HG03025 (cell line): ENCODE results near the gene KRT78.

Source experiments
- ATAC-seq: cut with Tn5 transposase; IDR thresholded peaks from one replicate; pipeline ENCODE4 v1.9.1; 2021; ENCODE audit warnings: mild to moderate bottlenecking, moderate library complexity; ENCODE audit not compliant: unreplicated experiment, low FRiP score

Gene KRT78

GRCh38 chr12:52844386-52844785 is 4.4 kb downstream of the KRT78 start:
- no peak for ATAC-seq

GRCh38 chr12:52839436-52840105 is 9.2 kb downstream of the KRT78 start:
- ATAC-seq: no peak

- ATAC-seq: no peak
These were observed 10.0 kb downstream of the KRT78 start for GRCh38 chr12:52838609-52839435.

- ATAC-seq: no peak
These were observed 10.8 kb downstream of the KRT78 start for GRCh38 chr12:52837781-52838608.

DNA sequence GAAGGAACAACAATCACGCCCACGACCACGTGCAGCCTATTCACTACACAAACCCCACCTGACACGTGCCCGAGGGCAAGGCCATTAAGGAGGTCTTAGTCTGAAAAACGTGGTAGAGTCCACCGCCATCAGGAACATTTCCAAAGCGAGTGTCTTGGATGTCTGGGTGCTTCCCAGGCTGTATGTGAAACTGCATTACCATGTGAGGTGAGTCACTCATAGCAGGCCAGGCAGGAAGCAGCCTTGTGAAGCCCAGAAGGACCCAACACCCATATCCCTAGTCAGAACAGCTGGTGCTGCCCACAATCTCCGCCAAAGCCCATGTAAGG is 11.4 kb downstream of the KRT78 start:
- no peak for ATAC-seq

GRCh38 chr12:52836491-52837412 is 12.0 kb downstream of the KRT78 start:
- ATAC-seq: no peak

DNA sequence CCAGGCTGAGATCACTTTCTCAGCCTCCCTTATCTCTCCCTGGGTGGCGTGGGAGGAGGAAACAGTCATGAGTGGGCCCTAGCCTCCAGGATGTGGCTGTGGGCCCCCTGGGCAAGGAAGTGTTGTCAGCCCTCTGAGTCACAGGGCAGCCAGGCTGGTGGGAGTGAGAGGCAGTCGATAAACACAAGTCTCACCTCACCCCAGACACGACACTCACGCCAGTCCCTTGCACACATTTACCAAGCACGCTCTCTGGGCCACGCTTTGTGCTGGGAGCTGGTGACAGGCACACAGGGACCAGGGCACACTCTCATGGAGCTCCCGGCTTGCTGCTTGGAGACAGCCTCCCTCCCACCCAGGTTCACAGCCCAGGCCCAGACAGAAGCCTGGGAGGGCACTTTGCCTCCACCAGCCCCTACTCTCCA is 12.7 kb downstream of the KRT78 start:
- no peak for ATAC-seq

DNA sequence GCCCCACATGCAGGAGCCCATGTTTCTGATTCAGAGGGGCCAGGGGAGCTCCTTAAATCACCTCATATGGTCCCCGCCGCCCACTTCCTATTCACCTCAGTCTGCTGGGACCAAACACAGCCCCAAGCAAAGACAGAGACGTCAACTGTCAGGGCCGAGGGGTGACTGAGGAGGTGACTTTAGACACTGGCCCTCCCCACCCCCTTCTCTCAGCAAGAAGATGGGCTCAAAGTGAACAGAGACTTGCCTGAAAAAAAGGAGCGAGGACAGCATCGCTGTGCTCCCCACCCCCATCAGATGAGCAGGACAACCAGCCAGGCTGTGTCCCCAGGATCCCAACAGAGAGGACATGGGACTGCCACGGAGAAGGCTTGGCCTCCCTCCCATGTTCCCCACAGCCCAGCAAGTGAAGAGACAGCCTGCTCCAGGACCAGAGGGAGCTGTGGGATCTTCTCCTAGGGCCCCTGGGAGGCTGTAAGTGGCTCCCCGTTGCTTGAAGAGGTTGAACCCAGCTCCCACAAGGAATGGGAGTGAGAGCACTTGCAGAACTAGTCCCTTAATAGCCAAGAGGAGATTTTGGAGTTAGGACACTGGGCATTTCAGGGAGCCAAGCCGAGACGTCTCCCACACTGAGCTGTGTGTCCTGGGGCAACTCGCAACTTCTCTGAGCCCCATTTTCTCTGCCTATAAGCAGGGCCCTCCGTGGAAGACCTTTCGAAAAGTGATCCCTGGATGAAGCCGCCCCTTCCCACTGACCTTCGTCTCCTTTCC is 13.3 kb downstream of the KRT78 start:
- no peak for ATAC-seq

DNA sequence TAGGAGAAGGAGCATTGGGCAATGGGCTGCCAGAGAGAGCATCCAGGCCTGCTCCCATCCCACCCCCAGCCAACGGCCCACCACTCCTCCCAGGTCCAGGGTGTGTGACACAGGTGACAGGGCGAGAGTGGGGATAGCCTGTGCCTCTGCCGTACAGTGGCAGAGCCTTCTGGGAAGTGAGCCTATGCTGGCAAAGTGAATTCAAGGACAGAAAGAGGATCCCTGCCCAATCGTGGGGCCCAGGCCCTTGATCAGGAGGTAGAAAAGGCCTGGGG is 14.1 kb downstream of the KRT78 start:
- ATAC-seq: no peak

DNA sequence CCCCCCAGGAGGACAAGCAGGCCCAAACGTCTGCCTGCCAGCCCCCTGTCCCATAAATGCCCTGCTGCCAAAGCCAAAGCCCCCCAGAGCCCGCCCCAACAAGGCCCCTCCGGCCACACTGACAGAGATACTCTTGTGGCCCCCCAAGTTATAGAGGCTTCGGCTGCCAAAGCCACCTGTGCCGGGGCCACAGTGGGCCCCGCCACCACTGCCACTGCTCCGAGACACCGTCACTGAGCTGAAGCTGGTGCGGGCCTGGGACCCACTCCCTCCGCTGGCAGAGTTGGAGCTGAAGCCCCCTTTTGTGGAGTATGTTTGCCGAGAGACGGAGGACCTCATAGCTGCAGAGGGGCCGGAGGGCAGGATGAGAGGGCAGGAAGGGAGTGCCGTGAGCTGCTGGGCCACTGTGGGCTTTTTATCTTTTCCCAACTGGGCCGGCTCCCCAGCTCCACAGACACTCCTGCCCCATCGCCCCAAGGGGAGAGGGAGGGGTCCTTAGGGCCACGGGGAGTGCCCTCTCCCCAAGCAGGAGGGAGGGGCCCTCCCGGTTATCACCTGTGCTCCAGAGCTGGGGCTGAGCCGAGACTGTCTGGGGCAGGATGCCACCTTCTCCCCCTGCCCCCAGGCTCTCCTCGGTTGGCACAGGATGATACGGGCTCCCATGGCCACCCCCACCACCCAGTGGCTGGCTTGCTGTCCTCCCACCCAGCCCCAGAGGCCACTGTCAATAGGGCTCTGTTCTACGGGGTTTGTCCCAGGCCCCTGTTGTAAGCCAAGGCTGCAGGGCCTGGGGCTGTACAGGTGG is 14.7 kb downstream of the KRT78 start, which contains the start of gene KRT79:
Gene KRT79, minus strand, starts transcription at position 390 of the 805 bp plus-strand sequence. Its CDS starts 51 bp downstream, at position 339.
- ATAC-seq: no peak

GRCh38 chr12:52832985-52833905 is 15.5 kb downstream of the KRT78 start:
- ATAC-seq: no peak

GRCh38 chr12:52832451-52832850 is 16.3 kb downstream of the KRT78 start:
- no peak for ATAC-seq

GRCh38 chr12:52831251-52831650 is 17.5 kb downstream of the KRT78 start:
- no peak for ATAC-seq

- no peak for ATAC-seq
These were observed 18.6 kb downstream of the KRT78 start for GRCh38 chr12:52829986-52830770.

GRCh38 chr12:52828591-52829021 is 20.2 kb downstream of the KRT78 start:
- ATAC-seq: no peak

DNA sequence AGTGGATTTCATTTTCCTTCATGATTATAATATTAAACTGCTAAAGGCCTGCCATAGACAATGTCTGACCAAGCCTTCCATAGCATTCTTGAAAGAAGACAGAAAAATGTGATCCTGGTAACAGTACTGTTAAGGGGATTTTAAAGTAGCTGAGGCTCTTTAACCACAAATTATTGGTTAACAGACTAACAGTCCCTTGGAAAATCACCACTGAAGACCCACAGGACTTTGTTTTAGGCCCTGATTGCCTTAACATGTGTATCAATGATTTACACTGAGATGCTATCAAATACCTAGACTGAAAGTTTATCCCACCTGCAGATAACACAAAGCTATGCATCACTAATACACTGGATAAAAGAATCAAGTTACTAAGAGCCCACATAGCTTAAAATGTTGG is 20.6 kb downstream of the KRT78 start:
- ATAC-seq: no peak
